ENCODE results near the gene NEDD4L. TPM values are rescaled to one million over a fixed set of nuclear protein-coding genes. Genes with fewer than 3 reads are reported as not detected.

The NEDD4L gene
- total RNA-seq, 1 donor from 2014 or later, result 5.1 TPM

GRCh38 chr18:58313491-58314032, 269.5 kb downstream of the NEDD4L start:
- Mint-ChIP-seq H3K9me3 (no peaks in the 10 kb centered on the region), H3K27me3 (ENCODE audit: low read depth) (peaks cover 14% of the 10 kb centered on the region), H3K36me3 (ENCODE audit: low read depth) (no peaks in the 10 kb centered on the region), H3K4me1 (ENCODE audit: low read depth) (peaks cover 9% of the 10 kb centered on the region), H3K27ac (no peak overlapping the region), H3K4me3 (ENCODE audit: low read depth) (no peak overlapping the region)
- intact Hi-C loops (cut with micrococcal nuclease), result no loop called here
- no peak for DNase-seq (ENCODE audit: low spot score)

GRCh38 chr18:58314284-58314683, 270.3 kb downstream of the NEDD4L start:
- DNase-seq (ENCODE audit: low spot score), result no peak
- H3K9me3 Mint-ChIP-seq, result no peaks in the 10 kb centered on the region
- peaks cover 9% of the 10 kb centered on the region for H3K4me1 Mint-ChIP-seq (ENCODE audit: low read depth)
- intact Hi-C loops (cut with micrococcal nuclease), result no loop called here
- no peak overlapping the region for H3K27ac Mint-ChIP-seq
- peaks cover 12% of the 10 kb centered on the region for H3K27me3 Mint-ChIP-seq (ENCODE audit: low read depth)
- no peaks in the 10 kb centered on the region for H3K36me3 Mint-ChIP-seq (ENCODE audit: low read depth)
- no peak overlapping the region for H3K4me3 Mint-ChIP-seq (ENCODE audit: low read depth)

- H3K27me3 Mint-ChIP-seq (ENCODE audit: low read depth), result peaks cover 9% of the 10 kb centered on the region
- no peaks in the 10 kb centered on the region for H3K9me3 Mint-ChIP-seq
- DNase-seq (ENCODE audit: low spot score), result no peak
- intact Hi-C loops (cut with micrococcal nuclease), result no loop called here
- peaks cover 7% of the 10 kb centered on the region for H3K4me1 Mint-ChIP-seq (ENCODE audit: low read depth)
- no peaks in the 10 kb centered on the region for H3K36me3 Mint-ChIP-seq (ENCODE audit: low read depth)
- H3K27ac Mint-ChIP-seq, result no peak overlapping the region
- no peak overlapping the region for H3K4me3 Mint-ChIP-seq (ENCODE audit: low read depth)
Measured at GRCh38 chr18:58315041-58315440, 271.0 kb downstream of the NEDD4L start.

GRCh38 chr18:58315739-58316215, 271.8 kb downstream of the NEDD4L start:
- Mint-ChIP-seq H3K4me1 (ENCODE audit: low read depth) (peaks cover 4% of the 10 kb centered on the region), H3K4me3 (ENCODE audit: low read depth) (no peak overlapping the region), H3K36me3 (ENCODE audit: low read depth) (no peaks in the 10 kb centered on the region), H3K27ac (no peak overlapping the region), H3K27me3 (ENCODE audit: low read depth) (peaks cover 7% of the 10 kb centered on the region), H3K9me3 (no peaks in the 10 kb centered on the region)
- intact Hi-C loops (cut with micrococcal nuclease), result no loop called here
- DNase-seq (ENCODE audit: low spot score), result no peak

GRCh38 chr18:58316396-58317342, 272.6 kb downstream of the NEDD4L start:
- peaks cover 4% of the 10 kb centered on the region for H3K4me1 Mint-ChIP-seq (ENCODE audit: low read depth)
- intact Hi-C loops (cut with micrococcal nuclease), result no loop called here
- no peaks in the 10 kb centered on the region for H3K36me3 Mint-ChIP-seq (ENCODE audit: low read depth)
- no peaks in the 10 kb centered on the region for H3K9me3 Mint-ChIP-seq
- no peak overlapping the region for H3K4me3 Mint-ChIP-seq (ENCODE audit: low read depth)
- peaks cover 8% of the 10 kb centered on the region for H3K27me3 Mint-ChIP-seq (ENCODE audit: low read depth)
- DNase-seq (ENCODE audit: low spot score), result no peak
- no peak overlapping the region for H3K27ac Mint-ChIP-seq

GRCh38 chr18:58319719-58320118, 275.7 kb downstream of the NEDD4L start:
- Mint-ChIP-seq H3K4me3 (ENCODE audit: low read depth) (no peak overlapping the region), H3K9me3 (no peaks in the 10 kb centered on the region), H3K27ac (no peak overlapping the region), H3K36me3 (ENCODE audit: low read depth) (no peaks in the 10 kb centered on the region), H3K27me3 (ENCODE audit: low read depth) (peaks cover 8% of the 10 kb centered on the region), H3K4me1 (ENCODE audit: low read depth) (peaks cover 4% of the 10 kb centered on the region)
- intact Hi-C loops (cut with micrococcal nuclease), result no loop called here
- no peak for DNase-seq (ENCODE audit: low spot score)

- intact Hi-C loops (cut with micrococcal nuclease), result no loop called here
Measured at GRCh38 chr18:58320907-58321561, 277.0 kb downstream of the NEDD4L start.

GRCh38 chr18:58321986-58322385, 278.0 kb downstream of the NEDD4L start:
- Mint-ChIP-seq H3K9me3 (no peaks in the 10 kb centered on the region), H3K27ac (no peak overlapping the region), H3K36me3 (ENCODE audit: low read depth) (no peaks in the 10 kb centered on the region), H3K4me1 (ENCODE audit: low read depth) (peaks cover 4% of the 10 kb centered on the region), H3K27me3 (ENCODE audit: low read depth) (peaks cover 8% of the 10 kb centered on the region), H3K4me3 (ENCODE audit: low read depth) (no peak overlapping the region)
- DNase-seq (ENCODE audit: low spot score), result peak; percentile 55
- intact Hi-C loops (cut with micrococcal nuclease), result loop anchor here (1.0 to 2.0 kb wide), 2 partner anchors 25 to 141 kb away; no protein-coding TSS in a partner anchor

More at GRCh38 chr18:58320907-58321561, 277.0 kb downstream of the NEDD4L start:
- H3K4me1 Mint-ChIP-seq (ENCODE audit: low read depth), result peaks cover 4% of the 10 kb centered on the region
- DNase-seq (ENCODE audit: low spot score), result no peak
- no peaks in the 10 kb centered on the region for H3K9me3 Mint-ChIP-seq
- H3K4me3 Mint-ChIP-seq (ENCODE audit: low read depth), result no peak overlapping the region
- peaks cover 8% of the 10 kb centered on the region for H3K27me3 Mint-ChIP-seq (ENCODE audit: low read depth)
- no peak overlapping the region for H3K27ac Mint-ChIP-seq
- no peaks in the 10 kb centered on the region for H3K36me3 Mint-ChIP-seq (ENCODE audit: low read depth)

- Mint-ChIP-seq H3K4me1 (ENCODE audit: low read depth) (peaks cover 4% of the 10 kb centered on the region), H3K36me3 (ENCODE audit: low read depth) (no peaks in the 10 kb centered on the region), H3K9me3 (no peaks in the 10 kb centered on the region), H3K27ac (no peak overlapping the region), H3K4me3 (ENCODE audit: low read depth) (no peak overlapping the region), H3K27me3 (ENCODE audit: low read depth) (peaks cover 8% of the 10 kb centered on the region)
- DNase-seq (ENCODE audit: low spot score), result no peak
- intact Hi-C loops (cut with micrococcal nuclease), result loop anchor here (1.0 to 2.0 kb wide), 2 partner anchors 25 to 142 kb away; no protein-coding TSS in a partner anchor
Measured at GRCh38 chr18:58322464-58322863, 278.4 kb downstream of the NEDD4L start.

- Mint-ChIP-seq H3K27me3 (ENCODE audit: low read depth) (peaks cover 7% of the 10 kb centered on the region), H3K4me1 (ENCODE audit: low read depth) (peaks cover 4% of the 10 kb centered on the region), H3K36me3 (ENCODE audit: low read depth) (no peaks in the 10 kb centered on the region), H3K9me3 (no peaks in the 10 kb centered on the region), H3K4me3 (ENCODE audit: low read depth) (no peak overlapping the region), H3K27ac (no peak overlapping the region)
- intact Hi-C loops (cut with micrococcal nuclease), result loop anchor here (2.0 kb wide), 1 partner anchor 143 kb away; no protein-coding TSS in a partner anchor
- DNase-seq (ENCODE audit: low spot score), result no peak
Measured at GRCh38 chr18:58323866-58324762, 280.1 kb downstream of the NEDD4L start.

- Mint-ChIP-seq H3K36me3 (ENCODE audit: low read depth) (no peaks in the 10 kb centered on the region), H3K27ac (no peak overlapping the region), H3K4me3 (ENCODE audit: low read depth) (no peak overlapping the region), H3K4me1 (ENCODE audit: low read depth) (peaks cover 4% of the 10 kb centered on the region), H3K27me3 (ENCODE audit: low read depth) (peaks cover 7% of the 10 kb centered on the region), H3K9me3 (no peaks in the 10 kb centered on the region)
- intact Hi-C loops (cut with micrococcal nuclease), result no loop called here
- DNase-seq (ENCODE audit: low spot score), result no peak
Measured at GRCh38 chr18:58324824-58325480, 280.9 kb downstream of the NEDD4L start.

Measured in activated T-helper 2 cell treated with anti-CD3 and anti-CD28 coated beads, Interferon-gamma antibody, Interleukin-2, Interleukin-4, amounts not matched to agents 10 μg/mL and 5 μg/mL and 100 μg/mL, durations not matched to agents 14 hours and 24 hours and 36 hours (primary cell).